Transverse colon (tissue), 4 donors: ENCODE results near the gene LRCH3. TPM values are rescaled to one million over a fixed set of nuclear protein-coding genes. Genes with fewer than 3 reads are reported as not detected.

Source experiments
- DNase-seq: peaks from one replicate; pipeline ENCODE4 v3.0.0-alpha.2; 2019
- H3K27ac ChIP-seq, 4 donors: fragments of 200-600 bp; sonication (generic); 2 replicates each; pipeline ENCODE4 v1.5.1; 2016 to 2018; ENCODE audit warnings: inconsistent platforms in 4 of 4
- H3K27me3 ChIP-seq: fragments of 200-600 bp; sonication (generic); 2 replicates; pipeline ENCODE4 v1.5.1; 2017; ENCODE audit warnings: inconsistent platforms
- H3K36me3 ChIP-seq, 4 donors: fragments of 200-600 bp; sonication (generic); 2 replicates each; pipeline ENCODE4 v1.5.1; 2017 to 2019; ENCODE audit warnings: inconsistent platforms in 4 of 4
- H3K4me1 ChIP-seq, 4 donors: fragments of 200-600 bp; sonication (generic); 2 replicates each; pipeline ENCODE4 v1.5.1; 2017 to 2020; ENCODE audit warnings: inconsistent platforms in 4 of 4
- H3K4me3 ChIP-seq, 4 donors: fragments of 200-600 bp; sonication (generic); 1 replicate in 1 of 4; 2 replicates in 3 of 4; pipeline versions ENCODE4 v1.5.1 to v1.6.1; 2017 to 2019; ENCODE audit warnings: inconsistent platforms in 4 of 4
- H3K9me3 ChIP-seq, 2 donors: fragments of 200-600 bp; sonication (generic); 2 replicates each; pipeline ENCODE4 v1.5.1; 2017 to 2019; ENCODE audit warnings: inconsistent platforms in 2 of 2
- EP300 ChIP-seq: sonication (generic); formaldehyde crosslinking; IDR thresholded peaks from one replicate; pipeline ENCODE4 v1.6.1; 2017; ENCODE audit warnings: antibody characterized with exemption, low read depth
- POLR2A ChIP-seq: fragments of 450-650 bp; IDR thresholded peaks from one replicate; pipeline ENCODE4 v1.6.1; 2016; ENCODE audit warnings: antibody characterized with exemption, mild to moderate bottlenecking, moderate library complexity
- POLR2AphosphoS5 ChIP-seq, 3 donors: sonication (generic); formaldehyde crosslinking; IDR thresholded peaks; one replicate each; pipeline ENCODE4 v1.6.1; 2016; ENCODE audit warnings: antibody characterized with exemption in 3 of 3
- WGBS, 2 donors: methylation state at CpG; one replicate each; pipeline ENCODE4 v1.1.5; 2018; ENCODE audit warnings: low coverage in 1 of 2; 5-methylcytosine and 5-hydroxymethylcytosine counted together
- in situ Hi-C, 4 donors: fragments of 200-750 bp; cut with MboI; loops; one replicate each; pipeline versions ENCODE4 v1.15.0 to v1.15.1; 2017; ENCODE audit warnings: low sequenced_read_pairs in 3 of 4, low pct_ligation_motif_present in 1 of 4, low pct_unique_long_range_greater_than_20kb in 1 of 4
- intact Hi-C: fragments of 100-400 bp; cut with DNase I; formaldehyde crosslinking; loops from one replicate; pipeline ENCODE4 v1.15.1; 2023; ENCODE audit warnings: low total_unique reads
- total RNA-seq, 4 donors: library from RNA; depleted of rRNA; stranded (reverse); fragments of >200 nt; gene quantifications; one replicate each; pipeline ENCODE4 v1.1.0, GENCODE V29; 2016
- TF ChIP-seq, protein P1 (sequence below), 5 experiments: fragments of 200-600 bp in 3 of 5; fragments of 450-650 bp in 2 of 5; sonication (generic) in 3 of 5; IDR thresholded peaks; 1 replicate in 2 of 5; 2 replicates in 3 of 5; pipeline ENCODE4 v1.5.1; 2016 to 2017; ENCODE audit warnings: antibody characterized with exemption in 5 of 5, inconsistent platforms in 3 of 5, mild to moderate bottlenecking in 2 of 5, moderate library complexity in 1 of 5

The LRCH3 gene
- total RNA-seq, 4 donors from 2014 or later: 36.0 to 122 (median 51.2) TPM

- TF ChIP-seq EP300: no peak
- no peak for TF ChIP-seq POLR2A
- no peak for TF ChIP-seq POLR2AphosphoS5 (IDR thresholded peaks at IDR 0.05)
- TF ChIP-seq, protein P1, sequence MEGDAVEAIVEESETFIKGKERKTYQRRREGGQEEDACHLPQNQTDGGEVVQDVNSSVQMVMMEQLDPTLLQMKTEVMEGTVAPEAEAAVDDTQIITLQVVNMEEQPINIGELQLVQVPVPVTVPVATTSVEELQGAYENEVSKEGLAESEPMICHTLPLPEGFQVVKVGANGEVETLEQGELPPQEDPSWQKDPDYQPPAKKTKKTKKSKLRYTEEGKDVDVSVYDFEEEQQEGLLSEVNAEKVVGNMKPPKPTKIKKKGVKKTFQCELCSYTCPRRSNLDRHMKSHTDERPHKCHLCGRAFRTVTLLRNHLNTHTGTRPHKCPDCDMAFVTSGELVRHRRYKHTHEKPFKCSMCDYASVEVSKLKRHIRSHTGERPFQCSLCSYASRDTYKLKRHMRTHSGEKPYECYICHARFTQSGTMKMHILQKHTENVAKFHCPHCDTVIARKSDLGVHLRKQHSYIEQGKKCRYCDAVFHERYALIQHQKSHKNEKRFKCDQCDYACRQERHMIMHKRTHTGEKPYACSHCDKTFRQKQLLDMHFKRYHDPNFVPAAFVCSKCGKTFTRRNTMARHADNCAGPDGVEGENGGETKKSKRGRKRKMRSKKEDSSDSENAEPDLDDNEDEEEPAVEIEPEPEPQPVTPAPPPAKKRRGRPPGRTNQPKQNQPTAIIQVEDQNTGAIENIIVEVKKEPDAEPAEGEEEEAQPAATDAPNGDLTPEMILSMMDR (IDR thresholded peaks at IDR 0.05): no peak
- 55 to 67% methylated on average over 1 of the region's 1 CpG for WGBS, 2 donors
- intact Hi-C loops (no loop called here), in situ Hi-C loops (no loop called here)
- H3K27ac ChIP-seq: no peak overlapping the region
- no peaks in the 10 kb centered on the region for H3K9me3 ChIP-seq
- H3K4me3 ChIP-seq: no peak overlapping the region
- no peak for DNase-seq
- H3K4me1 ChIP-seq: peaks cover 0 to 6% (median 4%) of the 10 kb centered on the region in 4 donors
- no peaks in the 10 kb centered on the region for H3K36me3 ChIP-seq
- no peaks in the 10 kb centered on the region for H3K27me3 ChIP-seq
These were observed 3.6 kb upstream of the LRCH3 start for GRCh38 chr3:197787412-197787811.

DNA sequence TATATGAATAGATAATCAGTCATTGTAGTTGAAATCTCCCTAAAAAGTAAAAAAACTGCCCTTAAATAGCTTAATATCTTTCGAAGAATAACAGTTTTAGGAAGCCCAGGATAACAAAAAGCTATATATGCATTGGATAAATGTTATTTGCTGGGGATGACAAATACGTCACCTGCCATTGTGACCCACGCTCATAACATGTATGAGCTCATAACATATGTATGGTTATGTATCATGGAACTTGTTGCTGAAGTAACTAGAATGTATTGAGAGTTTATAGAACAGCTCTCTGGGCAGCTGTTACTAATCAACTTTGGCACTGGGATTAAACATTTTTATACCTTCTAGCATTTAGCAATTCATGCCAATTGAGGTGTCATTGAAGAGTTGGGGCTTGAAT, 1.7 kb upstream of the LRCH3 start:
- H3K4me1 ChIP-seq: peaks cover 13 to 25% (median 19%) of the 10 kb centered on the region in 4 donors
- in situ Hi-C loops: no loop called here

DNA sequence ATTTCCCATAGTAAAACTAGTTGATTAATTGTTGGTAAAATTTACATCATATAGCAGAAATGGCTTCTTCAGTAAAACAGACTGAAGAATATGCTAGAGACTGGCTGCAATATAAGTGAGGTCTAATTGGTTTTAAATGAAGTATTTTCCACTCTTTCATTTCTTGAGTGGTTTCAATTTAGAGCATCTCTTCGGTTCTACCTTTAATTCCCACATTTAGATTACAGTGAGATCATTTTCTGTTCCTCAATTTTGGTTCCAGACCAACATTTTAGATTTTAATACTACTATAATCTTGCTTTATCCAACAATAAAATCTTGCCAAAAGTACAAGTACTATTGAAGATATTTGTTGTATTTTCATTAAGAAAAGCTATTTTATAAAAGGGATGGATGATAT, 1.0 kb upstream of the LRCH3 start:
- Histone ChIP-seq H3K9me3 (no peaks in the 10 kb centered on the region), H3K4me3 (no peak overlapping the region), H3K27ac (peak overlapping the region in 1 of 4 donors; percentile 97), H3K4me1 (peaks cover 13 to 27% (median 21%) of the 10 kb centered on the region in 4 donors), H3K36me3 (no peaks in the 10 kb centered on the region), H3K27me3 (no peaks in the 10 kb centered on the region)
- in situ Hi-C loops: no loop called here
- intact Hi-C loops: no loop called here
- WGBS, 2 donors: 60 to 76% methylated on average over 1 of the region's 1 CpG
- DNase-seq: no peak
- TF ChIP-seq, protein P1 (IDR thresholded peaks at IDR 0.05): no peak
- TF ChIP-seq POLR2A: no peak
- no peak for TF ChIP-seq EP300
- TF ChIP-seq POLR2AphosphoS5 (IDR thresholded peaks at IDR 0.05): no peak

More for the DNA sequence above, 1.7 kb upstream of the LRCH3 start:
- Histone ChIP-seq H3K27me3 (no peaks in the 10 kb centered on the region), H3K36me3 (no peaks in the 10 kb centered on the region), H3K4me3 (no peak overlapping the region), H3K9me3 (no peaks in the 10 kb centered on the region), H3K27ac (no peak overlapping the region)
- 93 to 95% methylated on average over 3 of the region's 3 CpGs for WGBS, 2 donors
- no peak for DNase-seq
- intact Hi-C loops: no loop called here
- TF ChIP-seq EP300 (no peak), POLR2AphosphoS5 (IDR thresholded peaks at IDR 0.05) (no peak), POLR2A (no peak)
- TF ChIP-seq, protein P1 (IDR thresholded peaks at IDR 0.05): no peak

DNA sequence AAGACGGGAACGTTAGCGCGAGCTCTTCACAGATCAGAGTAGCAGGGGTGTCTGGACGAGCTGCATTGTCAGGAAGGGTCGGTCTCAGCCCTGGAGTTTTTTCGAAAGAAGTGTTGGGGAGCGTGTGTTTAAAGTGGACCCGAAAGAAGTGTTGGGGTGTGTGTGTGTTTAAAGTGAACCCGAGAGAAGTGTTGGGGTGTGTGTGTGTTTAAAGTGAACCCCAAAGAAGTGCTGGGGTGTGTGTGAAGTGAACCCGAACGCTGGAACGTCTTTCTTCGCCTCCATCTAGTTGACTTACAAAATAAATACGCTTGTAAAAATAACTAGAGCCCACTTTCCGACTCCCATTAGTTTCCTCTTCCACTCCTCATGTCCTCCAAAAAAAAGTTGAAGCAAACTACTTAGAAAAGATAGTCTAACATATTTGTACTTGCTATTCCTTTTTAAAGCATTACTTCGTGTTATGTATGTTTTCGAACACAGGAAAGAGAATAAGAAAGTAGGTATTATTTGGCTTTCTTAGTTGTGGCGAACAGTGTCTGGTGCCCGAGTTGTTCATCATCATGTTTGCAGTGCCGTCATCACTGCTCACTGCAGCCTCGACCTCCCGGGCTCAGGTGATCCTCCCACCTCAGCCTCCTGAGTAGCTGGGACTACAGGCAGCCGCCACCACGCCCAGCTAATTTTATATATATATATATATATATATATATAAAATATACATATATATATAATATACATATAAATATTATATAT, 1.0 kb downstream of the LRCH3 start:
- in situ Hi-C loops (no loop called here), intact Hi-C loops (no loop called here)

More for the DNA sequence above, 1.0 kb downstream of the LRCH3 start:
- peaks cover 13 to 27% (median 21%) of the 10 kb centered on the region in 4 donors for H3K4me1 ChIP-seq
- 8 to 15% methylated on average over 13 to 25 of the region's 25 CpGs for WGBS, 2 donors
- no peaks in the 10 kb centered on the region for H3K36me3 ChIP-seq
- H3K9me3 ChIP-seq: no peaks in the 10 kb centered on the region
- H3K27me3 ChIP-seq: no peaks in the 10 kb centered on the region
- TF ChIP-seq, protein P1 (IDR thresholded peaks at IDR 0.05): no peak
- TF ChIP-seq POLR2AphosphoS5 (IDR thresholded peaks at IDR 0.05) (no peak), POLR2A (no peak), EP300 (no peak)
- peak overlapping the region; percentile 93 to 98 (median 97) for H3K27ac ChIP-seq
- DNase-seq: peak; percentile 37
- peak overlapping the region; percentile 89 to 97 (median 93) for H3K4me3 ChIP-seq
